ENCODE results near the gene DSTYK. TPM values are rescaled to one million over a fixed set of nuclear protein-coding genes. Genes with fewer than 3 reads are reported as not detected.

The DSTYK gene
- total RNA-seq, 1 donor from 2014 or later = 15.4 TPM

DNA sequence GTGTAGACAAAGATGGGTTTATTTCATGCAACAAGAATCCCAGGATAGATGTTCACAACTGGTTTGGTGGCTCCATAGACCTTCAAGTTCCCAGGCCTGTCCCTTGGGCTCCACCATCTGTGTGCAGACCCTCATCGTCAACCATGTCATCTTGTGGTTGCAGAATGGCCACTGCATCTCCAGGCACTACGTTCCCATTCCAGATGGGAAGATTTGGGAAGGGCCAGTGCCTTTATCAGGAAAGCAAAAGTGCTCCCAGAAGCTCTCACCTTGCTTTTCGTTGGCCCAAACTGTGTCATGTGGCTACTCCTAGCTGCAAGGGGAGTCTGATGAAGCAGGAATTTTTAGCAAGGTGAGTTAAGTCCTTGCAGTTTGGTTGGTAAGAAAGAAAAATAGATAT lies 29.1 kb upstream of the DSTYK start:
- Mint-ChIP-seq H3K36me3 (ENCODE audit: low read depth, unreplicated experiment) (peaks cover 9% of the 10 kb centered on the region), H3K9me3 (ENCODE audit: unreplicated experiment) (no peaks in the 10 kb centered on the region), H3K27me3 (ENCODE audit: low read depth, unreplicated experiment) (peaks cover 5% of the 10 kb centered on the region), H3K27ac (ENCODE audit: unreplicated experiment) (no peak overlapping the region), H3K4me3 (ENCODE audit: unreplicated experiment) (no peak overlapping the region), H3K4me1 (ENCODE audit: low read depth, unreplicated experiment) (no peaks in the 10 kb centered on the region)
- H3K4me2 ChIP-seq (ENCODE audit: low read length) = no peak overlapping the region
- H2AFZ ChIP-seq (ENCODE audit: low read depth, low read length) = no peak overlapping the region
- no peak for FAIRE-seq
- no peak overlapping the region for H3K27ac ChIP-seq (ENCODE audit: low read depth, low read length)
- no peak overlapping the region for H3K4me3 ChIP-seq (ENCODE audit: insufficient read depth, low read depth, low read length)
- no peaks in the 10 kb centered on the region for H4K20me1 ChIP-seq (ENCODE audit: insufficient read depth, low read length)
- no peaks in the 10 kb centered on the region for H3K9me3 ChIP-seq (ENCODE audit: insufficient read depth, low read depth, low read length)
- no peak overlapping the region for H3K9ac ChIP-seq (ENCODE audit: low read length)
- TF ChIP-seq, protein P1, sequence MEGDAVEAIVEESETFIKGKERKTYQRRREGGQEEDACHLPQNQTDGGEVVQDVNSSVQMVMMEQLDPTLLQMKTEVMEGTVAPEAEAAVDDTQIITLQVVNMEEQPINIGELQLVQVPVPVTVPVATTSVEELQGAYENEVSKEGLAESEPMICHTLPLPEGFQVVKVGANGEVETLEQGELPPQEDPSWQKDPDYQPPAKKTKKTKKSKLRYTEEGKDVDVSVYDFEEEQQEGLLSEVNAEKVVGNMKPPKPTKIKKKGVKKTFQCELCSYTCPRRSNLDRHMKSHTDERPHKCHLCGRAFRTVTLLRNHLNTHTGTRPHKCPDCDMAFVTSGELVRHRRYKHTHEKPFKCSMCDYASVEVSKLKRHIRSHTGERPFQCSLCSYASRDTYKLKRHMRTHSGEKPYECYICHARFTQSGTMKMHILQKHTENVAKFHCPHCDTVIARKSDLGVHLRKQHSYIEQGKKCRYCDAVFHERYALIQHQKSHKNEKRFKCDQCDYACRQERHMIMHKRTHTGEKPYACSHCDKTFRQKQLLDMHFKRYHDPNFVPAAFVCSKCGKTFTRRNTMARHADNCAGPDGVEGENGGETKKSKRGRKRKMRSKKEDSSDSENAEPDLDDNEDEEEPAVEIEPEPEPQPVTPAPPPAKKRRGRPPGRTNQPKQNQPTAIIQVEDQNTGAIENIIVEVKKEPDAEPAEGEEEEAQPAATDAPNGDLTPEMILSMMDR (IDR thresholded peaks at IDR 0.05; ENCODE audit: insufficient read depth, low read depth, low read length) = no peak
- no peak for TF ChIP-seq EZH2 (IDR thresholded peaks at IDR 0.05; ENCODE audit: insufficient read depth, low read length)
- H3K4me1 ChIP-seq (ENCODE audit: insufficient read depth, low read length) = no peaks in the 10 kb centered on the region
- no peaks in the 10 kb centered on the region for H3K79me2 ChIP-seq (ENCODE audit: insufficient read depth, low read length)
- DNase-seq (ENCODE audit: low read depth) = no peak
- no peaks in the 10 kb centered on the region for H3K27me3 ChIP-seq (ENCODE audit: insufficient read depth, low read length)
- no peaks in the 10 kb centered on the region for H3K36me3 ChIP-seq (ENCODE audit: insufficient read depth, low read length)

DNA sequence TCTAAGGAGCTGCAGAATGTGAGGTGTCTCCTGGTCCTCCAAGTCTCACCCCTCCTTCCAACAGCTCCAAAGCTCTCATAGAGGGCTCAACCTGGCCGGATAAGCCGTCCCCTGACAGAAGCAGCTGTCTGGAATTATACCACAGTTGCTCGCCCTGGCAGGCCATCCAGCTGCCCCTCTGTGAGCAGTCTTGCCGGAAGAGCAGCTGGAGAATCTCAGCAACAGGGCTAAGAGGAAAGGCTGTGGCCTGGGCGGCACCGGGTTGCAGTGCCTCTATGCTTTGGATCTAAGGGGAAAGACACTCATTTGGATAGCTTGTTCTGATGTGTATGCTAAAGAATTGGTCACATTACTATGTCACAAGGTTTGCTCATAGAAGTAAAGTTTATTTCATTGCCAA lies 28.6 kb upstream of the DSTYK start:
- Histone ChIP-seq H3K9me3 (ENCODE audit: insufficient read depth, low read depth, low read length) (no peaks in the 10 kb centered on the region), H3K27me3 (ENCODE audit: insufficient read depth, low read length) (no peaks in the 10 kb centered on the region), H3K36me3 (ENCODE audit: insufficient read depth, low read length) (no peaks in the 10 kb centered on the region), H3K4me3 (ENCODE audit: insufficient read depth, low read depth, low read length) (no peak overlapping the region), H3K4me2 (ENCODE audit: low read length) (no peak overlapping the region), H2AFZ (ENCODE audit: low read depth, low read length) (no peak overlapping the region), H3K9ac (ENCODE audit: low read length) (no peak overlapping the region), H3K27ac (ENCODE audit: low read depth, low read length) (no peak overlapping the region), H4K20me1 (ENCODE audit: insufficient read depth, low read length) (no peaks in the 10 kb centered on the region), H3K79me2 (ENCODE audit: insufficient read depth, low read length) (no peaks in the 10 kb centered on the region), H3K4me1 (ENCODE audit: insufficient read depth, low read length) (no peaks in the 10 kb centered on the region)
- Mint-ChIP-seq H3K9me3 (ENCODE audit: unreplicated experiment) (no peaks in the 10 kb centered on the region), H3K27me3 (ENCODE audit: low read depth, unreplicated experiment) (peaks cover 5% of the 10 kb centered on the region), H3K4me1 (ENCODE audit: low read depth, unreplicated experiment) (no peaks in the 10 kb centered on the region), H3K36me3 (ENCODE audit: low read depth, unreplicated experiment) (peaks cover 9% of the 10 kb centered on the region), H3K27ac (ENCODE audit: unreplicated experiment) (no peak overlapping the region), H3K4me3 (ENCODE audit: unreplicated experiment) (no peak overlapping the region)
- FAIRE-seq (no peak), DNase-seq (ENCODE audit: low read depth) (no peak)
- TF ChIP-seq, protein P1 (IDR thresholded peaks at IDR 0.05; ENCODE audit: insufficient read depth, low read depth, low read length) = no peak
- no peak for TF ChIP-seq EZH2 (IDR thresholded peaks at IDR 0.05; ENCODE audit: insufficient read depth, low read length)

DNA sequence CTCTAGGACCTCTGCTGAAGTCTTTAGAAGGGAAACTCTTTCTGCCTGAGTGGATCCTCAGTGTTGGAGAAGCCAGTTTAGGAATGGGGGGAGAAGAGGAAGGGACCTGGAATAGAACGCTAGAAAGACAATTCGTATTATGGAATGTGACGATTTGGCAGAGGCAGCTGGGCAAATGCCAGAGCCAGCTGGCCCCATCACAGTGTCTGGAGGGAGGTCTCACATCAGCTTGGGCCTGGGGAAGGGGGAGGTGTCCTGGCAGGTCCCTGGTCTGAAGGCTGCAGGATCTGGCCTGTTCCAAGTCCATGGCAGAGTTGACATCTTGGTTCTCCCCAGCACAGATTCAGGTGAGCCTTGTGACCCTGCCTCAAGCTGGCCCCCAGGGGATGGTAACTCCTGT lies 27.6 kb upstream of the DSTYK start:
- no peak overlapping the region for H3K27ac Mint-ChIP-seq (ENCODE audit: unreplicated experiment)
- no peaks in the 10 kb centered on the region for H3K9me3 Mint-ChIP-seq (ENCODE audit: unreplicated experiment)
- H3K27me3 ChIP-seq (ENCODE audit: insufficient read depth, low read length) = no peaks in the 10 kb centered on the region
- peaks cover 5% of the 10 kb centered on the region for H3K27me3 Mint-ChIP-seq (ENCODE audit: low read depth, unreplicated experiment)
- no peak overlapping the region for H3K27ac ChIP-seq (ENCODE audit: low read depth, low read length)
- no peaks in the 10 kb centered on the region for H3K4me1 ChIP-seq (ENCODE audit: insufficient read depth, low read length)
- H3K4me3 Mint-ChIP-seq (ENCODE audit: unreplicated experiment) = no peak overlapping the region
- DNase-seq (ENCODE audit: low read depth) (no peak), FAIRE-seq (no peak)
- TF ChIP-seq, protein P1 (IDR thresholded peaks at IDR 0.05; ENCODE audit: insufficient read depth, low read depth, low read length) = no peak
- TF ChIP-seq EZH2 (IDR thresholded peaks at IDR 0.05; ENCODE audit: insufficient read depth, low read length) = no peak
- no peak overlapping the region for H2AFZ ChIP-seq (ENCODE audit: low read depth, low read length)
- H3K36me3 ChIP-seq (ENCODE audit: insufficient read depth, low read length) = no peaks in the 10 kb centered on the region
- H3K4me3 ChIP-seq (ENCODE audit: insufficient read depth, low read depth, low read length) = no peak overlapping the region
- H3K4me1 Mint-ChIP-seq (ENCODE audit: low read depth, unreplicated experiment) = no peaks in the 10 kb centered on the region
- no peaks in the 10 kb centered on the region for H4K20me1 ChIP-seq (ENCODE audit: insufficient read depth, low read length)
- no peaks in the 10 kb centered on the region for H3K79me2 ChIP-seq (ENCODE audit: insufficient read depth, low read length)
- H3K4me2 ChIP-seq (ENCODE audit: low read length) = no peak overlapping the region
- H3K9me3 ChIP-seq (ENCODE audit: insufficient read depth, low read depth, low read length) = no peaks in the 10 kb centered on the region
- peaks cover 9% of the 10 kb centered on the region for H3K36me3 Mint-ChIP-seq (ENCODE audit: low read depth, unreplicated experiment)
- no peak overlapping the region for H3K9ac ChIP-seq (ENCODE audit: low read length)

Measured in astrocyte (in vitro differentiated cells and primary cell).